ENCODE measurements around the gene TESMIN.

TESMIN gene, protein sequence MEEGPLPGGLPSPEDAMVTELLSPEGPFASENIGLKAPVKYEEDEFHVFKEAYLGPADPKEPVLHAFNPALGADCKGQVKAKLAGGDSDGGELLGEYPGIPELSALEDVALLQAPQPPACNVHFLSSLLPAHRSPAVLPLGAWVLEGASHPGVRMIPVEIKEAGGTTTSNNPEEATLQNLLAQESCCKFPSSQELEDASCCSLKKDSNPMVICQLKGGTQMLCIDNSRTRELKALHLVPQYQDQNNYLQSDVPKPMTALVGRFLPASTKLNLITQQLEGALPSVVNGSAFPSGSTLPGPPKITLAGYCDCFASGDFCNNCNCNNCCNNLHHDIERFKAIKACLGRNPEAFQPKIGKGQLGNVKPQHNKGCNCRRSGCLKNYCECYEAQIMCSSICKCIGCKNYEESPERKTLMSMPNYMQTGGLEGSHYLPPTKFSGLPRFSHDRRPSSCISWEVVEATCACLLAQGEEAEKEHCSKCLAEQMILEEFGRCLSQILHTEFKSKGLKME

GRCh38 chr11:68751331-68751856, at the start of gene TESMIN:
Gene TESMIN (minus strand): TSS chr11:68751520. CDS start chr11:68750660, 860 bp downstream.
- DNase-seq (ENCODE audit: low read depth, low spot score) = peak; percentile 18
- no peak within 1 kb of the TSS for H3K27ac ChIP-seq

GRCh38 chr11:68798221-68798813, 47.0 kb upstream of the TESMIN start:
- DNase-seq (ENCODE audit: low read depth, low spot score) = no peak
- no peak overlapping the region for H3K27ac ChIP-seq

GRCh38 chr11:68796801-68797200, 45.5 kb upstream of the TESMIN start:
- no peak overlapping the region for H3K27ac ChIP-seq
- no peak for DNase-seq (ENCODE audit: low read depth, low spot score)

DNA sequence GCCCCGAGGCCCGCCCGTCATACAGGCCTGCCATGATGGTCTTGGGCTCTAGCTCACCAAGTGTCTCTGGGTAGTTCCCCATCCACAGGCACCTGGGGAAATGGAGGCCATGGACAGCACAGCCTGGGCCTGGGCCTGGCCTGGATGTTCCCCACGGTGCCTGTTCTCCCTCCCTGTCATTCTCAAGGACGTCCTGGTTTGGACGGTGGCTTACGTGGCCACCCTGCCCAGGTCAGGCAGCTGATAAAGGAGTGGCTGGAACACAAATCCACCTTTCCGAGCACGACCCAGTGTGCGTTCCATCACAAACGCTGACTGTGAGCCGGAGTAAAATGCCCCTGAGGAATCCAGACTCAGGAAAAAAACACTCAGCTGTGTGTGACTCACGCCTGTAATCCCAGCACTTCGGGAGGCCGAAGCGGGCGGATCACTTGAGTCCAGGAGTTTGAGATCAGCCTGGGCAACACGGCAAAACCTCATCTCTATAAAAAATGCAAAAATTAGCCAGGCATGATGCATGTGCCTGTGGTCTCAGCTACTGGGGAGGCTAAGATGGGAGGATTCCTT, 41.2 kb upstream of the TESMIN start:
- no peak for DNase-seq (ENCODE audit: low read depth, low spot score)
- H3K27ac ChIP-seq = no peak overlapping the region

DNA sequence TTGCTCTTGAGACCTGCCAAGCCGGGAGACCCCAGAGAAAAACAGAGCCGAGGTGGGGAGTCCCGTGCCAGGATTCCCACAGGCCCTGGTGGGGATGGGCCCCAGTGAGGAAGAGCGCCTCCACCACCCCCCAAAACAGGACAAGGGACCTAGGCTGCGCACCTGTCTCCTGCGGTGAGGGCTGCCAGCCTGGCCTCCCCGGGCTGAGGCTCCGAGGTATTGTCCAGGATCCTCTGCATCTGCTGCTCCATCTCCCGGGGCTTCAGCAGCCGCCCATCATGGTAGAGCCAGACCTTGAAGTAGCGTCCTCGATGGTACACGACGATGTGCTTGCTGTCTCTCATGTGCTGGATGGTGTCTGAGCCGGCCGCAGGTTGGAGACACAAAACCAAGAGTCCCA, 33.3 kb upstream of the TESMIN start:
- no peak for DNase-seq (ENCODE audit: low read depth, low spot score)
- H3K27ac ChIP-seq = no peak overlapping the region

- no peak overlapping the region for H3K27ac ChIP-seq
- DNase-seq (ENCODE audit: low read depth, low spot score) = no peak
These were observed 32.0 kb upstream of the TESMIN start for GRCh38 chr11:68783216-68783821.

- no peak for DNase-seq (ENCODE audit: low read depth, low spot score)
- no peak overlapping the region for H3K27ac ChIP-seq
These were observed 31.4 kb upstream of the TESMIN start for GRCh38 chr11:68782711-68783110.

GRCh38 chr11:68780829-68781228, 29.5 kb upstream of the TESMIN start:
- no peak for DNase-seq (ENCODE audit: low read depth, low spot score)
- no peak overlapping the region for H3K27ac ChIP-seq

DNA sequence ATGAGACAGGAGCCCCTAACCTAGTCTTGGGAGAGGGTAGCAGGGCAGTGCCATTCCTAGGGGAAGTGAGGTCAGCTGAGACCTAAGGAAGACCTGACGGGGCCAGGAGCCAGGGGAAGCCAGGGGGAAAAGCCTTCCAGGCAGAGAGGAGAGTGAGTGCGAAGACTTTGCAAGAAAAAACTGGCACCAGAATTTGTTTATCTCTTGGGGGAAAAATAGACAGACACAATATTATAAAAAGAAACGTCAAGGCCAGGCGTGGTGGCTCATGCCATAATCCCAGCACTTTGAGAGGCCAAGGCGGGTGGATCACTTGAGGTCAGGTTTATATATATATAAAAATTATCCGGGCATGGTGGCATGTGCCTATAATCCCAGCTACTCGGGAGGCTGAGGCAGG, 26.9 kb upstream of the TESMIN start:
- H3K27ac ChIP-seq = no peak overlapping the region
- no peak for DNase-seq (ENCODE audit: low read depth, low spot score)

DNA sequence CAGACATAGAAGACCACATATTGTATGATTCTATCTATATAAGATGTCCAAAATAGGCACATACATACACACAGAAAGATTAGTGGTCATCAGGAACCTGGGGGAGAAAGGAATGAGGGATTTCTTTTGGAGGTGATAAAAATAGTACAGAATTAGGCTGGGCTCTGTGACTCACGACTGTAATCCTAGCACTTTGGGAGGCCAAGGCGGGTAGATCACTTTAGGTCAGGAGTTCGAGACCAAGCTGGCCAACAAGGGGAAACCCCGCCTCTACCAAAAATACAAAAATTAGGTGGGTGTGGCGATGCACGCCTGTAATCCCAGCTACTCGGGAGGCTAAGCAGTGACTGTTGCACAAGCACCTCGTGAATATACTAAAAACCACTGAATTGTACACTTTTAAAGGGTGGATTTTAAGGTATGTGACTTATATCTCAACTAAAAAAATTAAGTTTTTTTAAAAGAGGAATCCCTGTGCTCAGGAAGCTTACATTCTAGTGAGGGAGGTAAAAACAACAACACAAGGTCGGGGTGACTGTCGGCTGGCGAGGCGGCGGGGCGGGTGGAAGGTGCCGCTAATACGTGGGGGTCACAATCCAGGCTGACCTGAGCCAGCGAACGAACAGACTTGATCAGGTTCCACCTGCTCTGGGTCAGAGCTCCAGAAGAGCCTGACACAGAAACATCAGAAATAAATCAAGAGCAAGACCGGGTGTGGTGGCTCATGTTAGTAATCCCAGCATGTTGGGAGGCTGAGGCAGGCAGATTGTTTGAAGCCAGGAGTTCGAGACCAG, 25.3 kb upstream of the TESMIN start:
- DNase-seq (ENCODE audit: low read depth, low spot score) = no peak
- H3K27ac ChIP-seq = peak overlapping the region; percentile 52

DNA sequence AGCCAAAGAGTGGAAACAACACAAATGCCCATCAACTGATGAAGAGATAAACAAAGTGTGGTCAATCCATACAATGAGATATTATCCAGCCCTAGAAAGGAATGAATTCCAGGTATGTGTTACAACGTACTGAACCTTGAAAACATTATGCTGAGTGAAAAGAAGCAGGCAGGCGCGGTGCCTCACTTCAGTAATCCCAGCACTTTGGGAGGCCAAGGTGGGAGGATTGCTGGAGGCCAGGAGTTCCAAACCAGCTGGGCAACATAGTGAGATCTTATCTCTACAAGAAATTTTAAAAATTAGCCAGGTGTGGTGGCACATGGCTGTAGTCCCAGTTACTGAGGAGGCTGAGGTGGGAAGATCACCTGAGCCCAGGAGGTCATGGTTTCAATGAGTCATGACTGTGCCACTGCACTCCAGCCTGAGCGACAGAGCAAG, 24.6 kb upstream of the TESMIN start:
- DNase-seq (ENCODE audit: low read depth, low spot score) = peak; percentile 18
- peak overlapping the region; percentile 52 for H3K27ac ChIP-seq

DNA sequence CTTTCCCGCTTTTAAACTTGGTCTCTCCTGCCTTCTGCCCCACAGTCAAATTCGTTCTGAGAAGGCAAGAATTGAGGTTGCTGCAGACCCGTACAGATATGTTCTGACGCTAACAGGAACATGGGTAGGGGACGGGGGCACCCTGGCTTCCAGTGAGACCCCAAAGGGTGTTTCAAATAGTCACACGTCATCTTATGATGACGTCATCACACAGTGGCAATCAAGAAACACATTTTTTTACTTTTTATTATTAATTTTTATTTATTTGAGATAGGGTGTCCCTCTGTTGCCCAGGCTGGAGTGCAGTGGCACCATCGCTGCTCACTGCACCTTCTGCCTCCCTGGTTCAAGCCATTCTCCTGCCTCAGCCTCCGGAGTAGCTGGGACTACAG, 22.9 kb upstream of the TESMIN start:
- no peak overlapping the region for H3K27ac ChIP-seq
- no peak for DNase-seq (ENCODE audit: low read depth, low spot score)

DNA sequence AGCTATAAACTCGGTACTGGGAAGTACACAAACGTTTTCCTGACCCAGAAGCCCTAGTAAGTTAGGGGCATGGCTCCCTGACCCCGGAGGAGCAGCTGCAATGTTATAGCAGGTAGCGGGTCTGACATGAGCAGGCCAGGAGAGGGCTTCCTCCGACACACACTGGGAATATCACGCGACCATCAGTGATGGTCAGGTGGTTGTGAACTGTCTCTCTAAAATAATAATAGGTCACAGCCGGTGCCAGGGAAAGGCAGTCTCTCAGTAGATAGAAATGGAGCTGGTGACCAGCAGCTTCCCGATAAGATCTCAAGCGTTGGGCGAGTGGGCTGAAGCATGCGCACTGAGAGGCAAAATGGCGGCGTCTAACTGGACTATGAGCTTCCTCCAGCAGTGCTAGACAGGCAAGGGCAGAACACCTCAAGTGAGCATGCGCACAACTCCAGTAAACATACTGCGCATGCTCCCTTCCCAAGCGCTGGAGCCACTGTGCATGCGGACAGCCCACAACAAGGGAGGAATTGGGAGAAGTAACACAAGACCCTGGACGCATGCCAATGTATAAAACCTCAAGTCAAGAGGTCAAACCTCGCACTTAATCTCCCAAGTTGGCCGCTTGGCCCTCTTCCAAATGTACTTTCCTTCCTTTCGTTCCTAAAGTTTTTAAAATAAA, 22.3 kb upstream of the TESMIN start:
- DNase-seq (ENCODE audit: low read depth, low spot score) = no peak
- H3K27ac ChIP-seq = no peak overlapping the region

- no peak for DNase-seq (ENCODE audit: low read depth, low spot score)
- H3K27ac ChIP-seq = no peak overlapping the region
These were observed 21.6 kb upstream of the TESMIN start for GRCh38 chr11:68772936-68773335.

DNA sequence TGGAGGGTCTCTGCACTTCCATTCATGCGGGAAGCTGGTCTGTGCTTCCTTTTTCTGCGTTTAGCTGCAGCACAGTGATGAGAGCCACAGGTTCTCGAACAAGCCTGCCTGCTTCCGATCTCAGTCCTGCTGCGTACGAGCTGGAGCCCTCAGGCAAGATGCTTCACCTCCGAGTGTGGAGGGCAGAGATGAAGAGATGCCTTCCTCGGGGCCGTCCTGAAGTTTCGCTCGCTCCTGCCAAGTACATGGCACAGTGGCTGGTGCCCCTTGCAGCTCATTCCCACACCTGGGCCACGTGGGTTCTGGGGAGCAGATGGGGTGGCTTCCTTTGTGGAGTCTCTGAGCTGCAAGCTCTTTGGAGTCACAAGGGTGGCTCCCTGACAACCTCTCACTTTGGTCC, 19.5 kb upstream of the TESMIN start:
- DNase-seq (ENCODE audit: low read depth, low spot score) = no peak
- H3K27ac ChIP-seq = no peak overlapping the region

- no peak for DNase-seq (ENCODE audit: low read depth, low spot score)
- no peak overlapping the region for H3K27ac ChIP-seq
These were observed 16.4 kb upstream of the TESMIN start for GRCh38 chr11:68767672-68768071.

DNA sequence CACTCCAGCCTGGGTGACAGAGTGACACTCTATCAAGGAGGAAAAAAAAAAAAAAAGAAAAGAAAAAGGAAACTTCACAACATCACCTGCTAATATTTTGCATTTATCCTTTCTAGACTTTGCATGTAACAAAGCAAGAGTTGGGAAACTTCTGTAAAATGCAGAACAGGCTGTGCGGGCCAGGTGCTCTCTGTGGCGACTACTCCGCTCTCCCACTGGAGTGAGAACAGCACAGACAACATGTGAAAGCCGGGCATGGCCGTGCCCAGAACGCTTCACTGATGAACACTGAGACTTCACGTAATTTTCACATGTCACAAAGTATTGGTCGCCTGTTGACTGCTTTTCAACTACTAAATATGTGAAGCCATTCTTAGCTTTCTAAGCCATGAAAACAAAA, 15.5 kb upstream of the TESMIN start:
- no peak for DNase-seq (ENCODE audit: low read depth, low spot score)
- no peak overlapping the region for H3K27ac ChIP-seq

DNA sequence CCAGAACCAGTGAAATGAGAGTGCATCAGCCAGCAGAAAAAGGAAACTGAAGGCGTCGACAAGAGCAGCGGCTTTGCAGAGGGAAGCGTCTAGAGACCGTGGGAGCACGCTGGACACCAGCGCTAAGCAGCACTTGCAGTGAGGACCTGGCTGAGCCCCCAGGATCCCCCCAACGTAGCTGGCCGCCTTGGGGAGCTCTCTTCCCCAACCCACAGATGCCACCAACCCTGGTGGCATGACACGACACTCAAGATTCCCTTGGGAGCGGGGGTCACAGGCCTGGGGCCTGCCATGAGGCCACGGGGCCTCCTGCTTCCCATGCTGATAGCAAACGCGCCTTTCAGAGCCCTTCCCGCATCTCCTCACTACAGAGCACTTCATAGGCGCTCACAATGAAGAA, 13.4 kb upstream of the TESMIN start:
- peak overlapping the region; percentile 55 for H3K27ac ChIP-seq
- no peak for DNase-seq (ENCODE audit: low read depth, low spot score)

DNA sequence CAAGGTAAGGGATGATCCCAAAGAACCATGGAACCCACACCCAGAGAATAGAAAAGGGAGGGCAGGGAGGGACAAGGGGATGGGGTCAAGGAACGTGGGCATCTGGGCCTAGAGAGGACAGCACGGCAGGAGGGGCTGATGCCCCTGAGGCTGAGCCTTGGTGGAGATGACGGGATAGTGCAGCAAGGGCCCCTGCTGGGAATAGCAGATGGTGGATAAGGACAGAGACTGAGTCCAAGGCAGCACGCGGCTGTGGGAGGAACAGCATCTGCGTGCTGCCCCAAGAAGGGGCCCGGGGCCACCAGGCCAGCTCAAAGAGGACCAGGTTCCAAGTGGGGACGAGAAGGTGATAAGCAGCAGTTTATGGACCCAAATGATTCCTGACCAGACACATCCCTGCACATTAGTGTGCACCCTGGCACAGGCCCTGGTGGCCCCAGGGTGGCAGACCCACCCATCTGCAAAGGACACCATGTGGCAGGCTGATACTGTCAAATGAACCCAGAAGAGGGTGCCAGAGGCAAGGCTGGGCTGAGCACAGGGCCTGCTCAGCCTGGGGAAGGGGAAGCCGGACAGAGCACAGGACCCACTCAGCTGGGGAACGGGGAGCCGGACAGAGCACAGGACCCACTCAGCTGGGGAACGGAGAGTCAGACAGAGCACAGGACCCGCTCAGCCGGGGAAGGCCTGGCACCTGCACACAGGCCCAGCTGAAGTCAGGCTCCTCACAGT, 12.8 kb upstream of the TESMIN start:
- DNase-seq (ENCODE audit: low read depth, low spot score) = no peak
- H3K27ac ChIP-seq = peak overlapping the region; percentile 55
